ENCODE data around the gene SAXO1.

Gene SAXO1

DNA sequence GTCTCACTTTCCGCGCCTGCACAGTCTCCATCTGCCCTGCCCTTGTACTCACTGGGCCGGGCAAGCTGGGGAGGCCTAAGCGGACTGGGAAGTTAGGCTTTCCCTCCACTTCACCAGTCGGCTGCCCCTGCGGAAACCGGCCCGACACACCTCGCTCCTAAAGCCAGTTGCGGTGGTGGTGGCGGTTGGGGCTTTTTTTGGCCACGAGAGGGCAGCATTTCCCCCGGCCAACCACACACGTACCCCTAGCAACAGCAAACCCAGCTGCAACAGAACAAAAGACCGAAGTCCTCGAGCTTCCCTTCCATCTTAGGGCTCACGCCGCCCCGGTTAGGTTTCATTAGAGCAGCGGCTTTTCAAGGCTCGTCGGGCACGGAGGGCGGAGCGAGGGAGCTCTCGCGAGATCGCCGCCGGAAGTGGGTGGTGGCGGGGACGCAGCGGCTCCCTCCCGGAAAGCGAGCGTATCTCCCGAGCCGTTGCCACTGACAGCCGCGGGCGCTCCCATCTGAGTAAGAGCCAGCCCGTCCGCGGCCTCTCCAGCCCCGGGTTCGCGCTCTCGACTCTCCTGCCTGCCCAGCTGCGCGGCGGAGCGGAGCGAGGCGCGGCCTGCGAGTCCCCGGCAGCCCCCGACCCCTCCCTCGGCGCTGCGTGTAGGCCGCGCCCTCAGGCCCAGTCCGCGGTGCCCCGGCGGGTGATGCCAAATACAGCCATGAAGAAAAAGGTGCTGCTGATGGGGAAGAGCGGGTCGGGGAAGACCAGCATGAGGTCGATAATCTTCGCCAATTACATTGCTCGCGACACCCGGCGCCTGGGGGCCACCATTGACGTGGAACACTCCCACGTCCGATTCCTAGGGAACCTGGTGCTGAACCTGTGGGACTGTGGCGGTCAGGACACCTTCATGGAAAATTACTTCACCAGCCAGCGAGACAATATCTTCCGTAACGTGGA is 16.2 kb upstream of the SAXO1 start, which contains the start of gene RRAGA:
Gene RRAGA, plus strand, starts transcription at position 462 of the 951 bp plus-strand sequence. Its CDS starts 233 bp downstream, at position 695.
- ChIA-PET POLR2A (interaction anchor here (0.7 kb wide), 1 partner anchor 182 kb away, joined by 3 read pairs; the partner anchor contains the start of gene DENND4C), CTCF (interaction anchor here (1.1 to 3.2 kb wide), 9 partner anchors 11 to 412 kb away, joined by 3 to 16 read pairs (median 4); no protein-coding TSS in a partner anchor)
- peak within 1 kb of the TSS; percentile 88 to 95 for H3K27ac ChIP-seq (ENCODE audit: insufficient read depth in 1 of 2, low read depth in 1 of 2, low read length in 2 of 2, poor library complexity in 1 of 2, severe bottlenecking in 2 of 2)
- WGBS (ENCODE audit: insufficient coverage), result under 1% methylated on average over 73 of the region's 82 CpGs
- H3K27me3 ChIP-seq (replicated peaks in 2 of 5; ENCODE audit: control insufficient read depth in 4 of 5, insufficient read depth in 5 of 5, low read length in 4 of 5), result no peaks in the 10 kb centered on the region
- peak within 1 kb of the TSS; percentile 74 to 98 (median 91) for H3K4me3 ChIP-seq (ENCODE audit: control insufficient read depth in 1 of 7, extremely low read depth in 1 of 7, insufficient read depth in 4 of 7, low read depth in 2 of 7, low read length in 6 of 7)
- peaks cover 0 to 2% (median 1%) of the 10 kb centered on the region in 4 experiments for H3K36me3 ChIP-seq (ENCODE audit: control insufficient read depth in 4 of 4, insufficient read depth in 4 of 4, low read length in 3 of 4)
- no peaks in the 10 kb centered on the region for H3K9me3 ChIP-seq (ENCODE audit: control extremely low read depth in 1 of 5, control insufficient read depth in 4 of 5, insufficient read depth in 2 of 5, low read depth in 1 of 5, low read length in 4 of 5)
- peaks cover 19 to 30% (median 26%) of the 10 kb centered on the region in 4 experiments for H3K4me1 ChIP-seq (ENCODE audit: control extremely low read depth in 1 of 4, control insufficient read depth in 4 of 4, insufficient read depth in 4 of 4, low read length in 3 of 4)
- peak; percentile 97 to 99 (median 98) for DNase-seq

DNA sequence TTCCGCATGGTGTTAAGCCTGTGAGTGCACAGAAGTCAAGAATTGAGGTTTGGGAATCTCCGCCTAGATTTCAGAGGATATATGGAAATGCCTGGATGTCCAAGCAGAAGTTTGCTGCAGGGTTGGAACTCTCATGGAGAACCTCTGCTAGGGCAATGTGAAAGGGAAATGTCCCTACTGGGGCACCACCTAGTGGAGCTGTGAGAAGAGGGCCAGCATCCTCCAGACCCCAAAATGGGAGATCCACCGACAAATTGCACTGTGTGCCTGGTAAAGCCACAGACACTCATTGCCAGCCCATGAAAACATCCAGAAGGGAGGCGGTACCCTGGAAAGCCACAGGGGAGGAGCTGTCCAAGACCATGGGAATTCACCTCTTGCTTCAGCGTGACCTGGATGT is 3.6 kb upstream of the SAXO1 start:
- WGBS (ENCODE audit: insufficient coverage), result 100% methylated on average over 3 of the region's 5 CpGs
- Histone ChIP-seq H3K36me3 (ENCODE audit: control insufficient read depth in 4 of 4, insufficient read depth in 4 of 4, low read length in 3 of 4) (no peaks in the 10 kb centered on the region), H3K27me3 (replicated peaks in 2 of 5; ENCODE audit: control insufficient read depth in 4 of 5, insufficient read depth in 5 of 5, low read length in 4 of 5) (peaks cover 0 to 8% (median 0%) of the 10 kb centered on the region in 5 experiments), H3K9me3 (ENCODE audit: control extremely low read depth in 1 of 5, control insufficient read depth in 4 of 5, insufficient read depth in 2 of 5, low read depth in 1 of 5, low read length in 4 of 5) (no peaks in the 10 kb centered on the region), H3K27ac (ENCODE audit: insufficient read depth in 1 of 2, low read depth in 1 of 2, low read length in 2 of 2, poor library complexity in 1 of 2, severe bottlenecking in 2 of 2) (no peak overlapping the region), H3K4me3 (ENCODE audit: control insufficient read depth in 1 of 7, extremely low read depth in 1 of 7, insufficient read depth in 4 of 7, low read depth in 2 of 7, low read length in 6 of 7) (no peak overlapping the region), H3K4me1 (ENCODE audit: control extremely low read depth in 1 of 4, control insufficient read depth in 4 of 4, insufficient read depth in 4 of 4, low read length in 3 of 4) (no peaks in the 10 kb centered on the region)
- DNase-seq, result no peak
- ChIA-PET POLR2A (no interaction called here), CTCF (interaction anchor here (0.8 to 1.4 kb wide), 3 partner anchors 8 to 428 kb away, joined by 4 to 5 read pairs (median 4); no protein-coding TSS in a partner anchor)

DNA sequence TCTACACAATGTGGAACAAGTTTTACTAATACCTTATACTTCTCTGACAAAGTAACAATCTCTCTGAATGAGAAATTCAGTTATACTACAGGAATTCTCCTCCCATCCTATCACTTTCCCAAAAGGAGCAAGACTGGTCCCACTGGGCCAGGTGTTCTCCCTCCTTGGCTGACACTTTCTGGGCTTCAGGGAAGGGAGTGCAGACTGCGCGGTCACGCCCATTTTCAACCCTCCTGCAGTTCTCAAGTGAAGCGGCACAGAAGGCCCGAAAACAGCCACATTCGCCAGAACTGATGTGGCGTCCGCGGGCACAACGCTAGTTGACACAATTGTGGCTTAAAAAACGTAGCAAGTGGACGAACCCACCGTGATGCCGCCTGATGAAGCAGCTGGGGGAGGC is 603 bp downstream of the SAXO1 start:
- 90% methylated on average over 12 of the region's 14 CpGs for WGBS (ENCODE audit: insufficient coverage)
- Histone ChIP-seq H3K27ac (ENCODE audit: insufficient read depth in 1 of 2, low read depth in 1 of 2, low read length in 2 of 2, poor library complexity in 1 of 2, severe bottlenecking in 2 of 2) (no peak overlapping the region), H3K4me3 (ENCODE audit: control insufficient read depth in 1 of 7, extremely low read depth in 1 of 7, insufficient read depth in 4 of 7, low read depth in 2 of 7, low read length in 6 of 7) (no peak overlapping the region), H3K9me3 (ENCODE audit: control extremely low read depth in 1 of 5, control insufficient read depth in 4 of 5, insufficient read depth in 2 of 5, low read depth in 1 of 5, low read length in 4 of 5) (no peaks in the 10 kb centered on the region), H3K4me1 (ENCODE audit: control extremely low read depth in 1 of 4, control insufficient read depth in 4 of 4, insufficient read depth in 4 of 4, low read length in 3 of 4) (no peaks in the 10 kb centered on the region), H3K27me3 (replicated peaks in 2 of 5; ENCODE audit: control insufficient read depth in 4 of 5, insufficient read depth in 5 of 5, low read length in 4 of 5) (peaks cover 0 to 14% (median 0%) of the 10 kb centered on the region in 5 experiments), H3K36me3 (ENCODE audit: control insufficient read depth in 4 of 4, insufficient read depth in 4 of 4, low read length in 3 of 4) (no peaks in the 10 kb centered on the region)
- ChIA-PET CTCF (no interaction called here), POLR2A (no interaction called here)
- DNase-seq, result no peak

DNA sequence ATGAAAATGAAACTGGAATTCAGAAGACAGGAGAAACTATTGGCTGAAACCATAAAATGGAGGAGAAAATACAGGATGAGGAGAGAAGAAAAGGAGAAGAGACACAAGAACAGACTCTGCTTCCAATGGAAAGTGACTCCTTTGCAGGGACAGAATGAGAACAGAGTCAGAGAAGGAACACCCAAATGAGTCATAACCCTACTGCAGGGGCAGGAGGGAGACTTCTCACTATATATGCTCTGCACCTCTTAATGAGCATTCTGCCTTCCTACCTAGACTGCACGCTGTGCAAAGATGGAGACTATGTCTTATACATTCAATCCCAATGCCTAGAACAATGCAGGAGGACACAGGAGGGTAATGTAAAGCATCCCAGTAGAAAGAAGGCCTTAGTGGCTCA is 2.1 kb downstream of the SAXO1 start:
- Histone ChIP-seq H3K27me3 (replicated peaks in 2 of 5; ENCODE audit: control insufficient read depth in 4 of 5, insufficient read depth in 5 of 5, low read length in 4 of 5) (peaks cover 0 to 16% (median 0%) of the 10 kb centered on the region in 5 experiments), H3K4me1 (ENCODE audit: control extremely low read depth in 1 of 4, control insufficient read depth in 4 of 4, insufficient read depth in 4 of 4, low read length in 3 of 4) (no peaks in the 10 kb centered on the region), H3K9me3 (ENCODE audit: control extremely low read depth in 1 of 5, control insufficient read depth in 4 of 5, insufficient read depth in 2 of 5, low read depth in 1 of 5, low read length in 4 of 5) (no peaks in the 10 kb centered on the region), H3K4me3 (ENCODE audit: control insufficient read depth in 1 of 7, extremely low read depth in 1 of 7, insufficient read depth in 4 of 7, low read depth in 2 of 7, low read length in 6 of 7) (no peak overlapping the region), H3K27ac (ENCODE audit: insufficient read depth in 1 of 2, low read depth in 1 of 2, low read length in 2 of 2, poor library complexity in 1 of 2, severe bottlenecking in 2 of 2) (no peak overlapping the region), H3K36me3 (ENCODE audit: control insufficient read depth in 4 of 4, insufficient read depth in 4 of 4, low read length in 3 of 4) (no peaks in the 10 kb centered on the region)
- ChIA-PET CTCF (no interaction called here), POLR2A (no interaction called here)
- no CpG with 5 or more reads among the region's 1 CpG for WGBS (ENCODE audit: insufficient coverage)
- no peak for DNase-seq

DNA sequence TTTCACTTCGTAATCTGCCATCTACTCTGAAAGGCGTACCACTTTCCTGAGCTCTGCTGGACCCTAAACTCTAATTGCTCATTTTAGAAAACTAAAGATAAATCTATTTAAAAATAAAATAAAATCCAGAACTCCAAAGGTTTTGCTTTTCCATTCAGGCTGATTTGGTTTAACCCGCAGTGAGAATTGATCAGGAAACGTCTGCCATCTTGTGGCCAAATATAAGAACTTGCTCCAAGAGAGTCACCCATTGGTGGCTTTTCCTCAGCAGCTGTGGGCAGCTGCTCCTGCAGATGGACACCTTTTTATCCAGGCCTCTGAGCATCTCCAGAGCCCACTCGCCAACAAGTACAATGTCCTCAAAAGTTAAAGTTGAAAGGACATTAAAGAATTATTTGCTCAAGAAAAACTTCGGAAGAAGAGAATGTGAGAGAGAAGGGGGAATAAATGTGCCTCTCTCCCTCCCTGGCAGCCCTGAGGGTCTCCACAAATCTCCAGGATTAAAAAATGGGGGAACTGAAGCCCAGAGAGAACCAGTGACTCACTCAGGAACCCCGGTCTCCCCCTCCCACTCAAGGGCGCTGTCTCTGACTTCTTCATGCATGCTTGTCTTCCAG is 4.1 kb downstream of the SAXO1 start:
- Histone ChIP-seq H3K4me3 (ENCODE audit: control insufficient read depth in 1 of 7, extremely low read depth in 1 of 7, insufficient read depth in 4 of 7, low read depth in 2 of 7, low read length in 6 of 7) (no peak overlapping the region), H3K36me3 (ENCODE audit: control insufficient read depth in 4 of 4, insufficient read depth in 4 of 4, low read length in 3 of 4) (no peaks in the 10 kb centered on the region), H3K27me3 (replicated peaks in 2 of 5; ENCODE audit: control insufficient read depth in 4 of 5, insufficient read depth in 5 of 5, low read length in 4 of 5) (peaks cover 0 to 14% (median 0%) of the 10 kb centered on the region in 5 experiments), H3K4me1 (ENCODE audit: control extremely low read depth in 1 of 4, control insufficient read depth in 4 of 4, insufficient read depth in 4 of 4, low read length in 3 of 4) (no peaks in the 10 kb centered on the region), H3K9me3 (ENCODE audit: control extremely low read depth in 1 of 5, control insufficient read depth in 4 of 5, insufficient read depth in 2 of 5, low read depth in 1 of 5, low read length in 4 of 5) (no peaks in the 10 kb centered on the region), H3K27ac (ENCODE audit: insufficient read depth in 1 of 2, low read depth in 1 of 2, low read length in 2 of 2, poor library complexity in 1 of 2, severe bottlenecking in 2 of 2) (no peak overlapping the region)
- ChIA-PET POLR2A (no interaction called here), CTCF (interaction anchor here (0.8 to 3.1 kb wide), 13 partner anchors 8 to 1218 kb away, joined by 3 to 12 read pairs (median 5); partner anchors contain the start of gene RRAGA)
- DNase-seq, result peak; percentile 43 to 60 (median 53)
- 32% methylated on average over 4 of the region's 8 CpGs for WGBS (ENCODE audit: insufficient coverage)

DNA sequence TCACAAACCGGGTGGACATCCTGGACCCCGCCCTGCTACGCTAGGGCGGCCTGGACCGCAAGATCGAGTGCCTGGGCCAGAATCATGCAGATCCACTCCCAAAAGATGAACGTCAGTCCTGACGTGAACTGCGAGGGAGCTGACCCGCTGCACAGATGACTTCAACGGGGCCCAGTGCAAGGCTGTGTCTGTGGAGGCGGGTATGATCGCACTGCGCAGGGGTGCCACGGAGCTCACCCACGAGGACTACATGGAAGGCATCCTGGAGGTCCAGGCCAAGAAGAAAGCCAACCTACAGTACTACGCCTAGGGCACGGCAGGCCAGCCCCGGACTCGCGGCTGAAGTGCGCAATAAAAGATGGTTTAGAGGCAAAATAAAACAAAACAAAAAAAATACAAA is 5.2 kb downstream of the SAXO1 start:
- 96% methylated on average over 16 of the region's 22 CpGs for WGBS (ENCODE audit: insufficient coverage)
- DNase-seq, result no peak
- H3K27me3 ChIP-seq (replicated peaks in 2 of 5; ENCODE audit: control insufficient read depth in 4 of 5, insufficient read depth in 5 of 5, low read length in 4 of 5), result peaks cover 0 to 14% (median 0%) of the 10 kb centered on the region in 5 experiments

More for the DNA sequence above, 5.2 kb downstream of the SAXO1 start:
- Histone ChIP-seq H3K9me3 (ENCODE audit: control extremely low read depth in 1 of 5, control insufficient read depth in 4 of 5, insufficient read depth in 2 of 5, low read depth in 1 of 5, low read length in 4 of 5) (no peaks in the 10 kb centered on the region), H3K4me3 (ENCODE audit: control insufficient read depth in 1 of 7, extremely low read depth in 1 of 7, insufficient read depth in 4 of 7, low read depth in 2 of 7, low read length in 6 of 7) (no peak overlapping the region), H3K36me3 (ENCODE audit: control insufficient read depth in 4 of 4, insufficient read depth in 4 of 4, low read length in 3 of 4) (no peaks in the 10 kb centered on the region), H3K4me1 (ENCODE audit: control extremely low read depth in 1 of 4, control insufficient read depth in 4 of 4, insufficient read depth in 4 of 4, low read length in 3 of 4) (no peaks in the 10 kb centered on the region), H3K27ac (ENCODE audit: insufficient read depth in 1 of 2, low read depth in 1 of 2, low read length in 2 of 2, poor library complexity in 1 of 2, severe bottlenecking in 2 of 2) (no peak overlapping the region)
- ChIA-PET POLR2A (no interaction called here), CTCF (interaction anchor here (0.9 to 3.1 kb wide), 11 partner anchors 9 to 1217 kb away, joined by 3 to 12 read pairs (median 5); partner anchors contain the start of gene RRAGA)
